ENCODE data around the gene EEA1. TPM values are rescaled to one million over a fixed set of nuclear protein-coding genes. Genes with fewer than 3 reads are reported as not detected.

EEA1 gene
- total and polyA plus RNA-seq, 2 of the 4 experiments (the other 2 are of a cell fraction) = 4.6 to 12.5 TPM

GRCh38 chr12:92897844-92898243 is 31.3 kb downstream of the EEA1 start (continued):
- TF ChIP-seq CTCF (conservative IDR thresholded peaks at IDR 0.05; ENCODE audit: low read depth, low read length) = no peak
- no peak for TF ChIP-seq FOS (IDR thresholded peaks at IDR 0.05; ENCODE audit: low read depth, low read length)
- TF ChIP-seq RCOR1 (IDR thresholded peaks at IDR 0.05; ENCODE audit: insufficient replicate concordance, low read length) = no peak

DNA sequence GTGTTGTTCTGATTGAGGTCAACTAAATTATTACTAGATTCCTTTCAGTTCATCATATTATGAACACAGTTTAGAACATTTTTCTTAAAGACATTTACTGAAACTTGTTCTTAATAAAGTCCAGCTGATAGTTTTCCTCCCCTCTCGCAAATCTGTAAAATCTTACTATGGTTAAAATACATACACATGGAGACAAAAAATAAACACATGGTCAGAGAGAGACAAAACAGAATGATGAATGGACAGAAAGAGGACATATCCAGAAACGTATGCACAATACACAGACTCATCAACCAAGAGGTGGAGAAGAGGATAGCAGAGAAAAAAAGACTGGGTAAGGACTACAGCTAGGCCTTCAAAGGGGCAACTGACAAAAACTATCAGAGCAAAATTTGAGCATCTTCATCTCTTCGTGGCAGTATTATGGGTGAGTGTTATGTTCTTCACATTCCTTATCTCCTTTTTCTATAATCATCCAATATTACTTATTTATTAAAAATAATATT is 38.4 kb downstream of the EEA1 start:
- no peak overlapping the region for H4K5ac ChIP-seq (ENCODE audit: low read depth, low read length)
- H3K18ac ChIP-seq (ENCODE audit: low read depth, low read length) = no peak overlapping the region; the same call in 1 of the 2 replicates
- H3K27ac ChIP-seq (ENCODE audit: insufficient read depth, low read length) = no peak overlapping the region
- H4K8ac ChIP-seq (ENCODE audit: low read depth in 2 of 2, low read length in 2 of 2) = no peak overlapping the region
- in situ Hi-C loops (cut with MboI; ENCODE audit: low sequenced_read_pairs) (no loop called here), dilution Hi-C loops (cut with HindIII; ENCODE audit: low sequenced_read_pairs, unreplicated experiment) (no loop called here), intact Hi-C loops (cut with micrococcal nuclease) (no loop called here)
- no peak overlapping the region for H2AFZ ChIP-seq (replicated peaks; ENCODE audit: low read length, poor library complexity)
- no peak overlapping the region for H2BK15ac ChIP-seq (ENCODE audit: low read depth, low read length)
- peak overlapping the region; percentile 1 for H2BK5ac ChIP-seq (ENCODE audit: low read depth, low read length, poor library complexity, severe bottlenecking)
- no peak overlapping the region for H3K4ac ChIP-seq (ENCODE audit: low read depth, low read length)
- no peak overlapping the region for H3K9ac ChIP-seq (ENCODE audit: low read depth, low read length)
- H4K20me1 ChIP-seq (ENCODE audit: insufficient read depth, low read length) = peaks cover 7% of the 10 kb centered on the region; the same call in 1 of the 2 replicates
- no peak overlapping the region for H3K14ac ChIP-seq (replicated peaks; ENCODE audit: low read depth, low read length)
- ChIA-PET CTCF (interaction anchor here (0.6 to 0.8 kb wide), 2 partner anchors 12 to 14 kb away, joined by 3 read pairs; no protein-coding TSS in a partner anchor), POLR2A (ENCODE audit: unreplicated experiment) (no interaction called here)
- no peaks in the 10 kb centered on the region for H3K9me3 ChIP-seq (ENCODE audit: control insufficient read depth, insufficient read depth, low read length)
- H4K91ac ChIP-seq (ENCODE audit: insufficient read depth, low read depth, low read length) = no peak overlapping the region
- WGBS, 2 experiments (ENCODE audit: extremely low coverage in 2 of 2, insufficient read length in 1 of 2) = no CpG with 5 or more reads among the region's 3 CpGs
- no peak overlapping the region for H3K4me2 ChIP-seq (ENCODE audit: low read depth, low read length)
- H3K79me1 ChIP-seq (ENCODE audit: low read depth in 1 of 2, low read length in 2 of 2) = peaks cover 26 to 55% of the 10 kb centered on the region in 2 experiments
- H3K27me3 ChIP-seq (ENCODE audit: control insufficient read depth, insufficient read depth, low read length) = no peaks in the 10 kb centered on the region
- no TSS peak for BruUV-seq (replicated peaks)
- H3K23ac ChIP-seq (ENCODE audit: low read depth, low read length) = 0 out of 2 replicates have a peak overlapping the region, but pooled peaks have one; percentile 11
- H3K56ac ChIP-seq (ENCODE audit: extremely low read depth, insufficient read depth, low read length) = no peak overlapping the region
- DNase-seq = no peak
- H3K4me3 ChIP-seq (ENCODE audit: insufficient read depth, low read depth, low read length) = no peak overlapping the region
- H2AK5ac ChIP-seq (ENCODE audit: low read depth, low read length) = no peak overlapping the region
- no peak overlapping the region for H2BK120ac ChIP-seq (ENCODE audit: low read depth, low read length)
- no peaks in the 10 kb centered on the region; the same call in none of the 2 replicates for H3K9me1 ChIP-seq (ENCODE audit: insufficient read depth, low read length)
- no peaks in the 10 kb centered on the region for H3K4me1 ChIP-seq (ENCODE audit: control insufficient read depth, insufficient read depth, low read length)
- no peak overlapping the region for H2BK20ac ChIP-seq (ENCODE audit: low read depth, low read length)
- no peak overlapping the region for H2AK9ac ChIP-seq (replicated peaks; ENCODE audit: low read depth, low read length, poor library complexity)
- ATAC-seq (ENCODE audit: low read depth) = no peak
- peaks cover 3% of the 10 kb centered on the region for H3K36me3 ChIP-seq (ENCODE audit: control insufficient read depth, insufficient read depth, low read length)
- TF ChIP-seq CHD1 (IDR thresholded peaks at IDR 0.05; ENCODE audit: low read depth, low read length) (no peak), RFX5 (IDR thresholded peaks at IDR 0.05; ENCODE audit: low read depth, low read length) (no peak), NFE2L2 (IDR thresholded peaks at IDR 0.05; ENCODE audit: low read depth, low read length) (no peak), FOS (IDR thresholded peaks at IDR 0.05; ENCODE audit: low read depth, low read length) (no peak), RCOR1 (IDR thresholded peaks at IDR 0.05; ENCODE audit: insufficient replicate concordance, low read length) (no peak), BHLHE40 (IDR thresholded peaks at IDR 0.05; ENCODE audit: low read depth, low read length) (no peak), SMC3 (IDR thresholded peaks at IDR 0.05; ENCODE audit: low read depth, low read length) (no peak), CTCF (conservative IDR thresholded peaks at IDR 0.05; ENCODE audit: low read depth, low read length) (no peak)
- TF ChIP-seq, protein P1, sequence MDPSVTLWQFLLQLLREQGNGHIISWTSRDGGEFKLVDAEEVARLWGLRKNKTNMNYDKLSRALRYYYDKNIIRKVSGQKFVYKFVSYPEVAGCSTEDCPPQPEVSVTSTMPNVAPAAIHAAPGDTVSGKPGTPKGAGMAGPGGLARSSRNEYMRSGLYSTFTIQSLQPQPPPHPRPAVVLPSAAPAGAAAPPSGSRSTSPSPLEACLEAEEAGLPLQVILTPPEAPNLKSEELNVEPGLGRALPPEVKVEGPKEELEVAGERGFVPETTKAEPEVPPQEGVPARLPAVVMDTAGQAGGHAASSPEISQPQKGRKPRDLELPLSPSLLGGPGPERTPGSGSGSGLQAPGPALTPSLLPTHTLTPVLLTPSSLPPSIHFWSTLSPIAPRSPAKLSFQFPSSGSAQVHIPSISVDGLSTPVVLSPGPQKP (IDR thresholded peaks at IDR 0.05; ENCODE audit: borderline replicate concordance, low read depth, low read length) = no peak
